Ovary (tissue), 9 donors: ENCODE measurements around the gene SZT2. TPM values are rescaled to one million over a fixed set of nuclear protein-coding genes. Genes with fewer than 3 reads are reported as not detected.
"Not testable (repeated sequence)": the region's sequence is repeated elsewhere in the genome, so short reads cannot be mapped to it uniquely, and the experiment has no call there.

Source experiments
- DNase-seq, 5 donors: peaks; one replicate each; pipeline ENCODE4 v3.0.0-alpha.2; 2019 to 2020
- H3K27ac ChIP-seq, 2 donors: fragments of 200-600 bp; one replicate each; pipeline versions ENCODE4 v1.5.1 to v1.8.0; 2019 to 2022
- H3K27me3 ChIP-seq: fragments of 200-600 bp; one replicate; pipeline ENCODE4 v1.8.0; 2022
- H3K36me3 ChIP-seq: fragments of 200-600 bp; sonication (generic); one replicate; pipeline ENCODE4 v1.5.1; 2019
- H3K4me1 ChIP-seq: one replicate; pipeline ENCODE4 v1.8.1; 2013; ENCODE audit warnings: mild to moderate bottlenecking, moderate library complexity; ENCODE audit not compliant: insufficient read depth
- H3K4me3 ChIP-seq: fragments of 200-600 bp; sonication (generic); one replicate; pipeline ENCODE4 v1.5.1; 2017
- H3K9me3 ChIP-seq, 2 donors: fragments of 200-600 bp in 1 of 2; sonication (generic) in 1 of 2; one replicate each; pipeline versions ENCODE4 v1.5.1 to v1.8.1; 2013 to 2019; ENCODE audit warnings: mild to moderate bottlenecking in 1 of 2, moderate library complexity in 1 of 2
- EP300 ChIP-seq: sonication (generic); formaldehyde crosslinking; IDR thresholded peaks from one replicate; pipeline ENCODE4 v1.6.1; 2017; ENCODE audit warnings: antibody characterized with exemption
- POLR2A ChIP-seq: fragments of 450-650 bp; IDR thresholded peaks from one replicate; pipeline ENCODE4 v1.6.1; 2017; ENCODE audit warnings: antibody characterized with exemption, mild to moderate bottlenecking, moderate library complexity
- WGBS, 3 donors: extraction: QIAGEN DNeasy Blood & Tissue Kit in 1 of 3; methylation state at CpG; one replicate each; pipeline versions ENCODE4 v1.1.5 to v1.1.7; 2013 to 2017; 5-methylcytosine and 5-hydroxymethylcytosine counted together
- intact Hi-C, 4 donors: fragments of 100-400 bp; cut with DNase I; formaldehyde crosslinking; loops; one replicate each; pipeline versions ENCODE4 v1.11.0 to v1.15.1; 2022 to 2023
- polyA plus RNA-seq, 2 donors: library from polyadenylated mRNA; stranded (reverse); fragments of 200-250 nt in 1 of 2; fragments of 350-450 nt in 1 of 2; fragmentation: Illumina TruSeq in 1 of 2; extraction: RNeasy Lipid Tissue Mini Kit (QIAGEN cat#74804) in 1 of 2; gene quantifications; one replicate each; pipeline ENCODE4 v1.2.3, GENCODE V29; 2013 to 2014
- total RNA-seq, 7 donors: library from RNA; depleted of rRNA in 2 of 7; stranded (reverse); fragments of >200 nt in 2 of 7; fragmentation: NEBNext Ultra II Directional in 3 of 7; extraction: Animal tissue kit (Norgen Biotek cat#: 25700) in 3 of 7; gene quantifications; one replicate each; pipeline versions ENCODE4 v1.1.0 to v1.2.4, GENCODE V29; 2016 to 2023
- TF ChIP-seq, protein P1 (sequence below), 3 donors: fragments of 450-650 bp in 2 of 3; fragments of 200-600 bp in 1 of 3; IDR thresholded peaks; one replicate each; pipeline versions ENCODE4 v1.5.1 to v1.8.0; 2016 to 2022; ENCODE audit warnings: antibody characterized with exemption in 3 of 3, mild to moderate bottlenecking in 1 of 3
- donor health status: DM: no; HTN: no; CAD: no; lungs with moderate emphysema.
- donor health status: DM: no; HTN: no; CAD: no.
- donor health status: Bipolar disorder and iron deficiency.
- donor health status: DM: yes; HTN: yes; CAD: no.
- donor health status: DM: no; HTN: no; CAD: no.
- donor health status: DM: yes; HTN: yes; CAD: no.

The SZT2 gene
- total and polyA plus RNA-seq, 9 donors: 16.8 to 89.3 (median 49.8) TPM

DNA sequence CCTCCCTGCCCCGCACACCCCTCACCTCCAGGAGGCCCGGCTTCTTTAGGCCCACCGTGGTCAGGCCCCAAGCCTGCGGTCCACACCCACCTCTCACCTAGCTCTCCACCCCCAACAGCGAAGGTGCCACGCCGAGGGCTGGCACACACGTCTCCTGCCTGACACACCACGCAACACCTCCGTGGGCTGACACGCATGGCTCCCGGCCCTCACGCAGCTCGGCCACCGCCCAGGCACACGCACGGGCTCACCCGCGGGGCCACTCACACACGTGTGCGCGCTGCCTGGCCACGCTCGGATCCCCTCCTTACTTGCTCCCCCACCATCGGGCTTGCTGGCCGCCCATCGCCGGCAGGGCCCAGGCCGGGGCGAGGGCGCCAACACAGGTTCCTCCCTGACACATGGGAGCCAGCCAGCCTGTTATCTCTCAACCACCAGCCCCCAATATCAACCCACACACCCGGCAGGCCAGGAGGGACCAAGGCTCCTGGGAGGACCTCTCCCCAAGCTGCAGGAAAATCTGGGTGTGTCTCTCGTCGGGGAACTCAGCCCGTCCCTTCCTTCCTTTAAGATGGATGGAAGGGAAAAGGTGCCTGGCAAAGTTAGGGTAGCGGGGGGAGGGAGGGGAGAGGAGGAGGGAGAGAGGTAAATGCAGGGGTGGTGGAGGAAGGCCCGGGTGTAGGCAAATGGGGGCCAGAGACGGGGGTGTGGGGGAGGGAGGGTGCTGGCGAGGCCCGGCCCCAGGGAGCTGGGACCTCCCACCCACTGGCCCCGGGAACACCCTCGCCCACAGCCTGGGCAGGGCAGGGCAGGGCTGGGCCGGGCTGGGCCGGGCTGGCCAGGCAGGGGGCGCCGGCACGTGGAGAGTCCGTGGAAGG, 22.4 kb upstream of the SZT2 start:
- intact Hi-C loops: loop anchor here in 1 of 4 donors (10.0 kb wide), 1 partner anchor 132 kb away; no protein-coding TSS in a partner anchor

DNA sequence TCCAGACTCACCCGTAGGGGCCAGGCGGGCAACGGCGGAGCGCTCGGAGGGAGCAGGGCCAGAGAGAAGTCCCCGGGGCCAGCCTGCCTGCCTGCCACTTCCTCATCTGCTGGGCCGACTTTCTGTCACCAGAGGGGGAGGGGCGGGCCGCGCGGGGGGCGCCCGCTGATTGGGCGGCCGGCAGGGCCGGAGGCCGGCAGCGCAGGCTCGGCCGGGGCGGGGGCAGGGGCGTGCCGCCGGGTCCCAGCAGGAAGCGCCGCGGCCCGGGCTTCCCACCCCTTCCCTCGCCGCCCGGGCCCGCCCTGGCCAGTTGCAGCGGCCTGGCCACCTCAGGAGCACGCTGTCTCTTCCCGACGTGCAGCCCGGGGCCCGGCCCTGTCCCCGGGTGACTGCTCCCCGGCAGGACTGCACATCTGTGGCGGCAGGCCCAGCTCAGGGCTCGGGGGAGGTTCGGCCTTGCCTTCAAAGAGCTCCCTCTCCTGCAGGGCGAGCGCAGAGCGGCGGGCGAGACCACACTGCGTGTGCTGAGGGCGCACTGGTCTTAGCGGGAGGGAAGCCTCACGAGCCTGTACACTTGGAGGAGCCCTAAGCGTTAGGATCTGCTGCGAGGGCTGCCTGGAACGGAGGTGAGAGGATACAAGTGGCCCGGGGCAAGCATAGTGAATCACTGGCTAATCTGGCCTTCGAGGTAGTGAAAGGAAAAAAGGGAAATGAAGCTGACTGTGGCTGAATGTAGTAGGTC, 21.6 kb upstream of the SZT2 start, which contains the start of gene ELOVL1:
Gene ELOVL1 (minus strand): TSS at position 108 of the 742 bp plus-strand sequence. CDS start 2,402 bp downstream, outside the sequence.
- TF ChIP-seq EP300 (no peak), POLR2A (peak; percentile 39)
- TF ChIP-seq, protein P1, sequence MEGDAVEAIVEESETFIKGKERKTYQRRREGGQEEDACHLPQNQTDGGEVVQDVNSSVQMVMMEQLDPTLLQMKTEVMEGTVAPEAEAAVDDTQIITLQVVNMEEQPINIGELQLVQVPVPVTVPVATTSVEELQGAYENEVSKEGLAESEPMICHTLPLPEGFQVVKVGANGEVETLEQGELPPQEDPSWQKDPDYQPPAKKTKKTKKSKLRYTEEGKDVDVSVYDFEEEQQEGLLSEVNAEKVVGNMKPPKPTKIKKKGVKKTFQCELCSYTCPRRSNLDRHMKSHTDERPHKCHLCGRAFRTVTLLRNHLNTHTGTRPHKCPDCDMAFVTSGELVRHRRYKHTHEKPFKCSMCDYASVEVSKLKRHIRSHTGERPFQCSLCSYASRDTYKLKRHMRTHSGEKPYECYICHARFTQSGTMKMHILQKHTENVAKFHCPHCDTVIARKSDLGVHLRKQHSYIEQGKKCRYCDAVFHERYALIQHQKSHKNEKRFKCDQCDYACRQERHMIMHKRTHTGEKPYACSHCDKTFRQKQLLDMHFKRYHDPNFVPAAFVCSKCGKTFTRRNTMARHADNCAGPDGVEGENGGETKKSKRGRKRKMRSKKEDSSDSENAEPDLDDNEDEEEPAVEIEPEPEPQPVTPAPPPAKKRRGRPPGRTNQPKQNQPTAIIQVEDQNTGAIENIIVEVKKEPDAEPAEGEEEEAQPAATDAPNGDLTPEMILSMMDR (IDR thresholded peaks at IDR 0.05): peak in 1 of 3 donors; percentile 13
- DNase-seq: peak; percentile 86 to 91 (median 90)
- Histone ChIP-seq H3K4me3 (peak within 1 kb of the TSS; percentile 53), H3K9me3 (no peaks in the 10 kb centered on the region), H3K27ac (peak within 1 kb of the TSS; percentile 83), H3K27me3 (no peaks in the 10 kb centered on the region), H3K4me1 (peaks cover 11% of the 10 kb centered on the region), H3K36me3 (no peaks in the 10 kb centered on the region)
- intact Hi-C loops: loop anchor here in 1 of 4 donors (10.0 kb wide), 1 partner anchor 133 kb away; no protein-coding TSS in a partner anchor
- 0% methylated on average over 49 to 58 of the region's 58 CpGs for WGBS, 3 donors

More for the DNA sequence above, 22.4 kb upstream of the SZT2 start:
- Histone ChIP-seq H3K27me3 (no peaks in the 10 kb centered on the region), H3K27ac (peak overlapping the region; percentile 83), H3K4me1 (peaks cover 11% of the 10 kb centered on the region), H3K36me3 (no peaks in the 10 kb centered on the region), H3K4me3 (peak overlapping the region; percentile 53), H3K9me3 (no peaks in the 10 kb centered on the region)
- WGBS, 3 donors: 4 to 5% (median 5%) methylated on average over 42 to 48 of the region's 48 CpGs
- TF ChIP-seq EP300 (no peak), POLR2A (no peak)
- TF ChIP-seq, protein P1 (IDR thresholded peaks at IDR 0.05): no peak
- DNase-seq: peak in 4 of 5 donors; percentile 25 to 58 (median 48)

DNA sequence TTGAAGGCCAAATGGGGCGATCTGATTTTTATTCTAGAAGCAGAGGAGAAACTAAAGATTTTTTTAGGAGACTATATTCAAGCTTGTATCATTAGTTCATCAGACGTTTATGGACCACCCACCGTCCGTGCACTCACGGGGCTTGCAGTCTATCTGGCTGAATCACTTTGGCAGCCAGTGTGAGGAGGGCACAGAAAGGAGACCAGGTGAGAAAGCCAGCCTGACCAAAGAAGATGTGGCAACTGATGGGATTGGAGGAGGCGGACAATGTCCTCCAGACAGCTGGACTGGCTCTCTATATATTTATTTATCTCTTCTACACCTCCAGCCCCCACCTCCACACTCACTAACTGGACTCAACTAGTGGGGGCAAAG, 21.1 kb upstream of the SZT2 start:
- intact Hi-C loops: loop anchor here in 1 of 4 donors (10.0 kb wide), 1 partner anchor 134 kb away; no protein-coding TSS in a partner anchor
- Histone ChIP-seq H3K9me3 (no peaks in the 10 kb centered on the region), H3K4me1 (peaks cover 11% of the 10 kb centered on the region), H3K27ac (peak overlapping the region; percentile 17 to 83), H3K27me3 (no peaks in the 10 kb centered on the region), H3K4me3 (peak overlapping the region; percentile 53), H3K36me3 (no peaks in the 10 kb centered on the region)
- 17 to 21% (median 18%) methylated on average over 6 of the region's 6 CpGs for WGBS, 3 donors
- TF ChIP-seq, protein P1 (IDR thresholded peaks at IDR 0.05): no peak
- TF ChIP-seq POLR2A (no peak), EP300 (no peak)
- no peak for DNase-seq

DNA sequence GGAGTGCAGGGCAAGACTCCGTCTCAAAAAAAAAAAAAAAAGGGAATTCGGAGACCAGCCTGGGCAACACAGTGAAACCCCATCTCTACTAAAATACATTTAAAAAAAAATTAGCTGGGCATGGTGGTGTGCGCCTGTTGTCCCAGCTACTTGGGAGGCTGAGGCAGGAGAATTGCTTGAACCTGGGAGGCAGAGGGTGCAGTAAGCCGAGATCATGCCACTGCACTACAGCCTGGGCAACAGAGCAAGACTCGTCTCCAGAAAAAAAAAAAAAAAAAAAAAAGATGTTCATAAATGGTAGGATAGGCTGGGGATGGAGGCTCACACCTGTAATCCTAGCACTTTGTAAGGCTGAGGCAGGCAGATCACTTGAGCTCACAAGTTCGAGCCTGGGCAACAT, 19.9 kb upstream of the SZT2 start:
- H3K4me1 ChIP-seq: peaks cover 11% of the 10 kb centered on the region
- not testable (repeated sequence) for H3K27me3 ChIP-seq, H3K36me3 ChIP-seq, H3K4me3 ChIP-seq, DNase-seq, H3K9me3 ChIP-seq, H3K27ac ChIP-seq
- intact Hi-C loops: loop anchor here in 1 of 4 donors (10.0 kb wide), 1 partner anchor 135 kb away; no protein-coding TSS in a partner anchor
- WGBS, 3 donors: 94 to 98% (median 94%) methylated on average over 6 of the region's 6 CpGs
